ENCODE measurements around the gene SELENOT. TPM values are rescaled to one million over a fixed set of nuclear protein-coding genes. Genes with fewer than 3 reads are reported as not detected.
A peak's percentile ranks its signal among the peaks of the same experiment; 100 is the strongest.

The SELENOT gene
- total RNA-seq, 1 experiment from 2014 or later: 73.8 TPM

DNA sequence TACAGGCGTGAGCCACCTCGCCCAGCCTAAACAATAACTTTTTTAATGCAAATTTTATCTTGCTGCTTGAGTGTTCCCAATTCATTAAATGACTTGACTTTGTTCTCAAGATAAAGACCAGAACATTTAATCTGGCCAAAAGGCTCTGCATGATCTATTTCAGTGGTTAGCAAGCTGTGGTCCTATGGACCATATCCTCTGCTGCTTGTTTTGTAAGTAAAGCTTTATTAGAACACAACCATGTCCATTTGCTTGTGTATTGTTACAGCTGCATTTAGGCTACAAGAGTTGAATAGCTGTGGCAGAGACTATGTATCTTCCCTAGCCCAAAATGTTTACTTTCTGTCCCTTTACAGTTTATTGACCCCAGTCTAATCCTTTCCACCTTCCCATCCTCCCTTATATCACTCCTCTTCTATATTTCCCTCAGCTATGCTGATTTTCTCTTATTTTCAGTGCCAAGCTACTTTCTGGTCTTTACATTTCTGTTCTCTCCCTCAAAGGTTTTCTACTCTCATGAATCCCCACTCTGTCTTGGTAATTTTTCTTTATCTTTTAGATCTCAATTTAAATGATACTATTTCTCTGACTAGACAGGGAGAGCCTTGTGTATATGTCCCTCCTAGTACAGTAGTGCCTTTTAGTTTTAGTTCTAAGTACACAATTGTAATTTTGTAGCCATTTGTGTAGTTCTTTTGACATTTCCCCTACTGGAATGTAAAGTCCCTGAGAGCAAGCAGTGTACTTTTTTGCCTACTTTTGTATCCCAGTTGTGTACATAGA is 23.2 kb downstream of the SELENOT start:
- H3K4me3 Mint-ChIP-seq: no peak overlapping the region
- no peak overlapping the region for H2BK5ac ChIP-seq (ENCODE audit: insufficient read length, low read length)
- no peaks in the 10 kb centered on the region for H3K79me2 ChIP-seq (ENCODE audit: insufficient read depth, low read length)
- no peak overlapping the region for H3K23ac ChIP-seq (ENCODE audit: insufficient read length, low read depth, low read length)
- H4K8ac ChIP-seq (replicated peaks; ENCODE audit: insufficient read length, low read depth, low read length): no peak overlapping the region
- no peak overlapping the region for H3T11ph ChIP-seq (ENCODE audit: low read length)
- peak overlapping the region in 2 of 3 experiments; percentile 12 to 53; a peak in 3 of 7 replicates for H3K27ac Mint-ChIP-seq
- no peak overlapping the region for H3K4ac ChIP-seq (ENCODE audit: low read depth, low read length)
- no peak overlapping the region for H3K56ac ChIP-seq (ENCODE audit: insufficient read length, low read depth, low read length)
- no peak for TF ChIP-seq CTCF (conservative IDR thresholded peaks at IDR 0.05)
- no peak overlapping the region for H3K27ac ChIP-seq (ENCODE audit: insufficient read length, low read depth, low read length)
- no peaks in the 10 kb centered on the region; the same call in 1 of the 2 replicates for H3K4me1 ChIP-seq (ENCODE audit: insufficient read depth, low read length)
- DNase-seq: no peak
- H3K9ac ChIP-seq (ENCODE audit: extremely low read depth, insufficient read length, low read length): no peak overlapping the region
- no peaks in the 10 kb centered on the region for H4K20me1 ChIP-seq (ENCODE audit: control insufficient read depth, insufficient read depth, insufficient read length)
- H2BK15ac ChIP-seq (ENCODE audit: low read depth, low read length): no peak overlapping the region
- H4K5ac ChIP-seq (ENCODE audit: insufficient read length, low read depth, low read length): no peak overlapping the region
- H2AK5ac ChIP-seq (ENCODE audit: insufficient read length, low read length): no peak overlapping the region
- no peaks in the 10 kb centered on the region for H3K23me2 ChIP-seq (ENCODE audit: insufficient read length, low read depth, low read length, poor library complexity, severe bottlenecking)
- no peaks in the 10 kb centered on the region for H3K27me3 ChIP-seq (ENCODE audit: insufficient read depth, low read length)
- no peak overlapping the region for H4K91ac ChIP-seq (ENCODE audit: insufficient read length, low read depth, low read length)
- peaks cover 10 to 13% of the 10 kb centered on the region in 2 experiments for H3K4me1 Mint-ChIP-seq
- no peak overlapping the region for H3K18ac ChIP-seq (ENCODE audit: insufficient read length, low read depth, low read length)
- H2BK12ac ChIP-seq (ENCODE audit: insufficient read length, low read depth, low read length): no peak overlapping the region
- no peak overlapping the region for H3K14ac ChIP-seq (ENCODE audit: insufficient read depth, low read length)
- H3K27me3 Mint-ChIP-seq (ENCODE audit: low read depth): no peaks in the 10 kb centered on the region
- H2BK20ac ChIP-seq (ENCODE audit: low read depth, low read length, poor library complexity, severe bottlenecking): no peak overlapping the region
- H3K9me3 Mint-ChIP-seq: no peaks in the 10 kb centered on the region; a peak in 1 of 5 replicates
- H3K36me3 Mint-ChIP-seq (ENCODE audit: insufficient read depth in 1 of 3, low read depth in 3 of 3): peaks cover 17 to 43% (median 38%) of the 10 kb centered on the region in 3 experiments; a peak in 6 of 7 replicates
- no peak overlapping the region for H3K4me2 ChIP-seq (ENCODE audit: insufficient read depth, insufficient read length, low read length)
- H3K9me3 ChIP-seq (ENCODE audit: control insufficient read depth, low read depth, low read length): no peaks in the 10 kb centered on the region
- no peak overlapping the region for H2BK120ac ChIP-seq (ENCODE audit: low read depth, low read length, poor library complexity, severe bottlenecking)
- WGBS (ENCODE audit: extremely low coverage, insufficient read length, low lambda C conversion rate): no CpG with 5 or more reads among the region's 2 CpGs
- no peaks in the 10 kb centered on the region for H3K79me1 ChIP-seq (ENCODE audit: insufficient read depth, low read depth, low read length, poor library complexity, severe bottlenecking)
- H2AFZ ChIP-seq (ENCODE audit: low read length): no peak overlapping the region

Measured in H9 (cell line).